Stomach (tissue), 4 donors: ENCODE results near the gene RPS6KC1.

ENCODE experiments used
- POLR2A ChIP-seq, 4 donors: fragments of 450-650 bp; IDR thresholded peaks; one replicate each; pipeline ENCODE4 v1.6.1; 2016; ENCODE audit warnings: antibody characterized with exemption in 4 of 4, control low read depth in 2 of 4, mild to moderate bottlenecking in 1 of 4, moderate library complexity in 1 of 4
- TF ChIP-seq, protein P1 (sequence below), 7 experiments: fragments of 450-650 bp in 4 of 7; fragments of 200-600 bp in 3 of 7; sonication (generic) in 3 of 7; IDR thresholded peaks; one replicate each; pipeline ENCODE4 v1.5.1; 2016 to 2019; ENCODE audit warnings: antibody characterized with exemption in 7 of 7, control low read depth in 2 of 7, mild to moderate bottlenecking in 1 of 7

GRCh38 chr1:213020016-213020415 lies 31.0 kb upstream of the RPS6KC1 start:
- TF ChIP-seq, protein P1, sequence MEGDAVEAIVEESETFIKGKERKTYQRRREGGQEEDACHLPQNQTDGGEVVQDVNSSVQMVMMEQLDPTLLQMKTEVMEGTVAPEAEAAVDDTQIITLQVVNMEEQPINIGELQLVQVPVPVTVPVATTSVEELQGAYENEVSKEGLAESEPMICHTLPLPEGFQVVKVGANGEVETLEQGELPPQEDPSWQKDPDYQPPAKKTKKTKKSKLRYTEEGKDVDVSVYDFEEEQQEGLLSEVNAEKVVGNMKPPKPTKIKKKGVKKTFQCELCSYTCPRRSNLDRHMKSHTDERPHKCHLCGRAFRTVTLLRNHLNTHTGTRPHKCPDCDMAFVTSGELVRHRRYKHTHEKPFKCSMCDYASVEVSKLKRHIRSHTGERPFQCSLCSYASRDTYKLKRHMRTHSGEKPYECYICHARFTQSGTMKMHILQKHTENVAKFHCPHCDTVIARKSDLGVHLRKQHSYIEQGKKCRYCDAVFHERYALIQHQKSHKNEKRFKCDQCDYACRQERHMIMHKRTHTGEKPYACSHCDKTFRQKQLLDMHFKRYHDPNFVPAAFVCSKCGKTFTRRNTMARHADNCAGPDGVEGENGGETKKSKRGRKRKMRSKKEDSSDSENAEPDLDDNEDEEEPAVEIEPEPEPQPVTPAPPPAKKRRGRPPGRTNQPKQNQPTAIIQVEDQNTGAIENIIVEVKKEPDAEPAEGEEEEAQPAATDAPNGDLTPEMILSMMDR (IDR thresholded peaks at IDR 0.05) = no peak
- TF ChIP-seq POLR2A (IDR thresholded peaks at IDR 0.05) = no peak
